Forelimb muscle (tissue), 1 donor: Measurements from ENCODE around the gene HOTAIR. TPM values are rescaled to one million over a fixed set of nuclear protein-coding genes. Genes with fewer than 3 reads are reported as not detected.

ENCODE experiments used
- DNase-seq: peaks from one replicate; pipeline ENCODE4 v3.0.0-alpha.2; 2013; ENCODE audit warnings: low read depth
- polyA plus RNA-seq: library from polyadenylated mRNA; unstranded; fragments of 120-200 nt; gene quantifications from one replicate; pipeline ENCODE4 v1.2.1, GENCODE V29; 2013; ENCODE audit not compliant: insufficient read length

The HOTAIR gene
- polyA plus RNA-seq, 1 donor: not detected

- no peak for DNase-seq
Observed at GRCh38 chr12:54000116-54001114, 25.7 kb upstream of the HOTAIR start, which contains the start of gene HOXC9. TSS of gene HOXC9 (plus strand) at chr12:54000161. CDS start at chr12:54000189, 28 bp downstream.

DNA sequence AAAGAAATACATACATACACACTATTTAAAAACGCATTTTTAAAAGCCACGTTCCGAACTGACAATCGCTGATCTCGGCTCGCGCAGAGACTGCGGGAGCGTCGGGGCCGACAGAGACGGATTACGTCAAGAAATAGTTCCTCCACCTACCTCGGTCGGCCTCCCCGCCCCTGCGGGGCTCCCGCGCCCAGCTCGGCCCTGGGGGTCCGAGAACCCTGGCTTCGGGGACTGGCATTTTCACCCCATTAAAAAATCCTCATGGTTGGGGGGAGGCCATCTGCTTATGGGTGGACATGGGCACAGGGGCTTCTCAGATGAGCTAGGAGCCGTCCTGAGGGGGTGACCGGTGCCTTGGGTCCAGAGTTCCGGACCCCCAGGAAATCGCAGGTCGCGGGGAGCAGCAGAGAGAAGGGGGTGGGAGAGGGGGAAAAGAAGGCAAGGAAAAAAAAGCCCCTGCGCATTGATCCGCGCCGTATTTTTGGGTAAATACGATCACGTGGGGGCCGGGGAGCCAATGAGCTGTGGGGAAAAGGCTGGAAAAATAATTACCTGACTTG is 24.9 kb upstream of the HOTAIR start:
- no peak for DNase-seq

DNA sequence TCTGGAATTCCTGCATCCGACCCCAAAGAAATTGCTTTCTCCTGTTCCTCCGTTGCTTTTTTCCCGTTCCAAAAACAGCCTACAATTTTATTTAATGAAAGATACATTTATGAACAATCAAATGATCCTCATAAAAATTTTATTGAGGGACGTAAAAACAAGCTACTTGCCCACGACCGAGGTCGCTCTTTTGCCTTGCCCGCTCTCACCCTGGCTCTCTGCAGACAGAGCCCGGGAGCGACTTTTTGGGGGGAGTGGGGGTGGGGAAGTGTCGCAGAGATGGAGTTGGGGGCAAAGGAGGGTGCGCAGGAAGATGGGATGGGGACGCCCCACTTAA is 24.1 kb upstream of the HOTAIR start:
- DNase-seq: no peak

GRCh38 chr12:53998110-53998899 is 23.6 kb upstream of the HOTAIR start:
- DNase-seq: no peak

GRCh38 chr12:53997204-53998109 is 22.7 kb upstream of the HOTAIR start:
- DNase-seq: no peak

GRCh38 chr12:53996240-53997203 is 21.8 kb upstream of the HOTAIR start:
- no peak for DNase-seq

DNA sequence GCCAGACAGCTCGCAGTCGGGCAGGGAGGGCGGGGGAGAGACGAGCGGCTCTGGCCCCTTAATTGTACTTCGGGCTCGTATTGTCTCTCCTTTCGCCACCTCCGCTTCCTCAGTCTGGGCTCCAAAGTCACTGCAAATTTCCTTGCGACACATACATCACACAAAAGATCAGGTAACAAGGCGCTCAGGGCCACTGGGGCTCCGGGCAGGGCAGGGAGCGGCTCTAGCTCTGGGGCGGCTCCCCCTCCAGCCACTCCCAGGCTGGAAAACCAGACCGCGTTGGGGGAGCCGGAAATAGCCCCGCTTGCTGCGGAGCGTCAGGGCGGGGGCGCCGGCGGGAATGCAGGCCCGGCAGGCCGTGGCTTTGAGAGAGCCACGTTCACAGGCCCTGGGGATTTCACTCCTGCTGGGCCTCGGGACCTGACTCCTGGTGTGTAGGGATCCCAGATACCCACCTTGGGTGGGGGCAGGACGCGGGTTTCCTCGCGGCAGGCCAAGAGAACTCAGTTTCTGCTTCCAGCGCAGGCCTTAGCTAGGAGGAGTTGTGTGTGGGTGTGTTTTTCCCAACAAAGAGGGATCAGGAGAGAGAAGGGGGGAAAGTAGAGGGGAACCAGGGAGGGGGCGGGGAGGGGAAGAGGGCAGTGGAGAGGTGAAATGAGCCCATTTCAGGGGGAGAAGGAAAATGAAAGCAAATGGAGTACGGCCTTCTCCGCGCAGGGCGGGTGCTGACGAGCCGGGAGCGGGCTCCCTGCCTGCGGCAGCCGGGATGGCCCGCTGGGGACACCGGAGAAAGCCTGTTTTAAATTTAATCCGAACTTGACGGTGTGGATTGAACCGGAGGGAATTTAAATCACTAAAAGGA is 20.9 kb upstream of the HOTAIR start:
- no peak for DNase-seq

GRCh38 chr12:53995002-53995377 is 20.2 kb upstream of the HOTAIR start:
- no peak for DNase-seq

GRCh38 chr12:53994264-53995001 is 19.7 kb upstream of the HOTAIR start:
- DNase-seq: no peak

- no peak for DNase-seq
Observed at GRCh38 chr12:53994009-53994263, 19.2 kb upstream of the HOTAIR start.

- no peak for DNase-seq
Observed at GRCh38 chr12:53993162-53994008, 18.6 kb upstream of the HOTAIR start.

DNA sequence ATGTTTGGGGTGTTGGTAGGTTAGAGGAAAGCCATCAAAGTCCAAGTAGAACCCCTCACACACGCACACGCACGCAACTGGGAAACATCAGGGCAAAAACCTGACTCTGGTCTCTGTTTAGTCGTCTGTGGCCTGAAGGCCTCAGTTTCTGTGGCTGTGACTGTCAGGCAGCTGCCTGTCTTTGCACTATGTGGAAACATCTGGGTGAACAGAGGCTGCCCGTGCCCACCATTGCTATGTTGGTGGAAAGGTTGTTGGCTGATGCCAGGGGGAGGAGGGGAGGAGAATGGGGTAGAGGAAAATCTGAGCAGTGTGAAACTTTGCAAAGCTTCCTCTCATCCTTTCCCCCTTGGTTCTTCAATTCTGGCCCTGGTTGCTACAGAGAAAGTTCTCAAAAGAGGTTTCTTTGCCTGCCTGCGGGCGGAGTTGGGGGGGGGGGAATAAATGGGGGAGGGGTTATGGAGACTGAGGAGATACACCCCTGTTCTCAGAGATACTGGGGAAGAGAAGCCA is 17.7 kb upstream of the HOTAIR start:
- no peak for DNase-seq

DNA sequence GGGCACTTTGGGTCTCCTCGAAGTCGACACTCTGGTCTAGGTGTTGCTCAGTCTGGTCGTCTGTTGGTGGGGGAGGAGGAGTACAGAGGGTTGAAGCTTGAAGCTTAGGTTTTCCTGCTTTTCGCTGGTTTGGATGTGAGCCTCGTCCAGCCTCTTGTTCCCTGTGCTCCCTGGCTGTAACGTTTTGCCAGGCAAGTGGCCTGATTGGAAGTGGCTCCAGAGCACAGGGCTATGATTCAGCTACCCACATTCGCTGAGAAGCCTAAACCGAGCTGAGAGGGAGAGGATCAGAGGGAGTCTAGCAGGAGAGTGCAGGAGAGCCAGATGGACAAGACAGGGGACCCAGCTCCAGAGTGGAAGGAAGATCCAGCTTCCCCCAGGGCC is 16.3 kb upstream of the HOTAIR start:
- DNase-seq: no peak

GRCh38 chr12:53990311-53991076 is 15.7 kb upstream of the HOTAIR start:
- DNase-seq: no peak

- no peak for DNase-seq
Observed at GRCh38 chr12:53989227-53990113, 14.7 kb upstream of the HOTAIR start.
